ENCODE results near the gene CTNNA1.
A peak's percentile ranks its signal among the peaks of the same experiment; 100 is the strongest.
"Not testable (repeated sequence)": the region's sequence is repeated elsewhere in the genome, so short reads cannot be mapped to it uniquely, and the experiment has no call there.

The CTNNA1 gene

DNA sequence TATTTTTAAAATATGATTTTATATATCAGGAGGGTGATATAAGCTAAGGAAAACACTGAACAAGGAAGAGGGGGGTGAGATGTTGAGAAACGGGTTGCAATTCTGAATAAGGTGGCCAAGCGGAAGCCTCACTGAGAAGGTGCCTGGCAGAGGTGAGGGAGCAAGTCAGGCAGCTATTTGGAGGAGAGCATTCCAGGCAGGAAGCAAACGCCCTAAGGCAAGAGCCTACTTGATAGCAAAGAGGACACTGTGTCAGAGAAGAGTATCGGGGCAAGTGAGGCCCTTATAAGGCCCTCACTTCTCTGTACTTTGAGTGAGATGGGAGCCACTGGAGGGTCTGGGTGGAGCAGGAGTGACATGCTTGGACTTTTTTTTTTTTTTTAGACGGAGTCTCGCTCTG is 8.0 kb upstream of the CTNNA1 start:
- TF ChIP-seq, protein P1, sequence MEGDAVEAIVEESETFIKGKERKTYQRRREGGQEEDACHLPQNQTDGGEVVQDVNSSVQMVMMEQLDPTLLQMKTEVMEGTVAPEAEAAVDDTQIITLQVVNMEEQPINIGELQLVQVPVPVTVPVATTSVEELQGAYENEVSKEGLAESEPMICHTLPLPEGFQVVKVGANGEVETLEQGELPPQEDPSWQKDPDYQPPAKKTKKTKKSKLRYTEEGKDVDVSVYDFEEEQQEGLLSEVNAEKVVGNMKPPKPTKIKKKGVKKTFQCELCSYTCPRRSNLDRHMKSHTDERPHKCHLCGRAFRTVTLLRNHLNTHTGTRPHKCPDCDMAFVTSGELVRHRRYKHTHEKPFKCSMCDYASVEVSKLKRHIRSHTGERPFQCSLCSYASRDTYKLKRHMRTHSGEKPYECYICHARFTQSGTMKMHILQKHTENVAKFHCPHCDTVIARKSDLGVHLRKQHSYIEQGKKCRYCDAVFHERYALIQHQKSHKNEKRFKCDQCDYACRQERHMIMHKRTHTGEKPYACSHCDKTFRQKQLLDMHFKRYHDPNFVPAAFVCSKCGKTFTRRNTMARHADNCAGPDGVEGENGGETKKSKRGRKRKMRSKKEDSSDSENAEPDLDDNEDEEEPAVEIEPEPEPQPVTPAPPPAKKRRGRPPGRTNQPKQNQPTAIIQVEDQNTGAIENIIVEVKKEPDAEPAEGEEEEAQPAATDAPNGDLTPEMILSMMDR (IDR thresholded peaks at IDR 0.05; ENCODE audit: low read depth, low read length): no peak
- DNase-seq (ENCODE audit: low read depth, low spot score): no peak
- in situ Hi-C loops (cut with HindIII; ENCODE audit: low sequenced_read_pairs): no loop called here
- no peak overlapping the region for H3K4me3 ChIP-seq (ENCODE audit: low read depth, low read length)

- in situ Hi-C loops (cut with HindIII; ENCODE audit: low sequenced_read_pairs): no loop called here
Measured at GRCh38 chr5:138748630-138749081, 4.6 kb upstream of the CTNNA1 start.

DNA sequence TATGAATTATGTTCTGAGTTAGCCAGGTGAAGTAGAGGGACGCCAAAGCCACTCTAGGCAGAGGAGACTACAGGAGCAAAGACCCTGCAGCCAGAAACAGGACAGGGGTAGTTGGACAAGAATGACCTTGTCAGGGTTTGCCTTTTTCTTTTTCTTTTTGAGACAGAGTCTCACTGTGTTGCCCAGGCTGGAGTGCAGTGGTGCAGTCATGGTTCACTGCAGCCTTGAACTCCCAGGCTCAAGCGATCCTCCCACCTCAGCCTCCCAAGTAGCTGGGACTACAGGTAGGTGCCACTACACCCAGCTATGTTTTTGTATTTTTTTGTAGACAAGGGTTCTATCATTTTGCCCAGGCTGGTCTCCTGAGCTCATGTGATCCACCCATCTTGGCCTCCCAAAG is 1.9 kb upstream of the CTNNA1 start:
- in situ Hi-C loops (cut with HindIII; ENCODE audit: low sequenced_read_pairs); DNase-seq (ENCODE audit: low read depth, low spot score); H3K4me3 ChIP-seq (ENCODE audit: low read depth, low read length): not testable (repeated sequence)

More at GRCh38 chr5:138748630-138749081, 4.6 kb upstream of the CTNNA1 start:
- no peak for DNase-seq (ENCODE audit: low read depth, low spot score)
- H3K4me3 ChIP-seq (ENCODE audit: low read depth, low read length): no peak overlapping the region
- TF ChIP-seq, protein P1 (IDR thresholded peaks at IDR 0.05; ENCODE audit: low read depth, low read length): no peak

DNA sequence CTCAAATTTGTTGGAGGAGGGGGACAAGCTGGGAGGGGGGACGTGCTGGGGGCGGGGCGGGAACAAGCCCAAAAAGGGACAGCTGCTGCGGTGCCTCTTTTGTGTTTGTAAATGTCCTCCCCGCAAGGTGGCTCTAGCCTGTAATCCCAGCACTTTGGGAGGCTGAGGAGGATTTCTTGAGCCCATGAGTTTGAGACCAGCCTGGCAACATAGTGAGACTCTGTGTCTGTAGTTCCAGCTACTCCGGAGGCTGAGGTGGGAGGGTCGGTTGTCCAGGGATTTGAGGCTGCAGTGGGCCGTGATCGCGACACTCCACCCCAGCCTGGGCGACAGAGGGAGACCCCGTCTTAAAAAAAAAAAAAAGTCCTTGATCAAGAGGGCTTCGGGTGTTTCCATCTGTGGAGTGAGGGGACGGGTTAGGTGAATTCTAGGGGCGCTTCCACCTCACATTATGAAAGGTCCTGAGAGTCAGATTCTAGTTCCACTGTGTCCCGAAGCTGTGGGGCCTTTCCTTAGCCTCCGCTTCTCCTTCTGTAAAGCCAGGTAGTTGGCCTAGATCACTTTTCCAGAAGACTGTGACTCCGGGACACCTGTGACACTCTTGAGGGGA is 779 bp upstream of the CTNNA1 start:
- in situ Hi-C loops (cut with HindIII; ENCODE audit: low sequenced_read_pairs): no loop called here
- H3K4me3 ChIP-seq (ENCODE audit: low read depth, low read length): peak overlapping the region; percentile 95
- TF ChIP-seq, protein P1 (IDR thresholded peaks at IDR 0.05; ENCODE audit: low read depth, low read length): no peak
- DNase-seq (ENCODE audit: low read depth, low spot score): no peak

GRCh38 chr5:138753794-138754698 is 821 bp downstream of the CTNNA1 start:
- peak overlapping the region; percentile 95 for H3K4me3 ChIP-seq (ENCODE audit: low read depth, low read length)
- in situ Hi-C loops (cut with HindIII; ENCODE audit: low sequenced_read_pairs): no loop called here
- DNase-seq (ENCODE audit: low read depth, low spot score): peak; percentile 87
- TF ChIP-seq, protein P1 (IDR thresholded peaks at IDR 0.05; ENCODE audit: low read depth, low read length): no peak

DNA sequence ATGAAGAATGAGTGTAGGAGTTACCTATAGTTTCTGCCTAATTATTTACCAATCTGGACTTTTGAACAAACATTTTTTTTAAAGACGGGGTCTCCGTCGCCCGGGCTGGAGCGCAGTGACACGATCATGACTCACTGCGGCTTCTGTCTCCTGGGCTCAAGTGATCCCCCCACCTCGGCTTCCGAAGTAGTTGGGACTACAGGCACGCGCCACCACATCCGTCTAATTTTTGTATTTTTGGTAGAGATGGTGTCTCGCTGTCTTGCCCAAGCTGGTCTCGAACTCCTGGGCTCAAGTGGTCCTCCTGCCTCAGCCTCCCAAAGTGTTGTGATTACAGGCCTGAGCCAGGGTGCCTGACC is 1.5 kb downstream of the CTNNA1 start:
- DNase-seq (ENCODE audit: low read depth, low spot score): peak; percentile 27
- peak overlapping the region; percentile 95 for H3K4me3 ChIP-seq (ENCODE audit: low read depth, low read length)
- TF ChIP-seq, protein P1 (IDR thresholded peaks at IDR 0.05; ENCODE audit: low read depth, low read length): no peak
- in situ Hi-C loops (cut with HindIII; ENCODE audit: low sequenced_read_pairs): no loop called here
